Neural cell (in vitro differentiated cells): ENCODE results near the gene ASMT. TPM values are rescaled to one million over a fixed set of nuclear protein-coding genes. Genes with fewer than 3 reads are reported as not detected.

Source experiments
- H2AFZ ChIP-seq: fragments of 200-600, 300-800 bp; sonication (generic), shearing (Covaris generic); 2 replicates; pipeline ENCODE4 v1.6.0; 2014; ENCODE audit warnings: low read depth, mild to moderate bottlenecking, antibody characterized with exemption, low read length, moderate library complexity
- H3F3A ChIP-seq: fragments of 200-600 bp; shearing (Covaris generic); 2 replicates; pipeline ENCODE4 v1.6.1; 2016; ENCODE audit warnings: mild to moderate bottlenecking, moderate library complexity, mixed read lengths, antibody characterized with exemption, low read length; ENCODE audit not compliant: insufficient read depth, poor library complexity, severe bottlenecking
- H3K27ac ChIP-seq: fragments of 200-600, 300-800 bp; sonication (generic), shearing (Covaris generic); 2 replicates; pipeline ENCODE4 v1.5.1; 2014; ENCODE audit warnings: mild to moderate bottlenecking, low read length, moderate library complexity
- H3K27me3 ChIP-seq: fragments of 300-800, 200-600 bp; sonication (generic), shearing (Covaris generic); 2 replicates; pipeline ENCODE4 v1.6.0; 2014; ENCODE audit warnings: mild to moderate bottlenecking, low read depth, low read length, moderate library complexity; ENCODE audit not compliant: insufficient read depth
- H3K36me3 ChIP-seq: fragments of 300-800, 200-600 bp; sonication (generic), shearing (Covaris generic); 2 replicates; pipeline ENCODE4 v1.5.1; 2014; ENCODE audit warnings: mild to moderate bottlenecking, antibody characterized with exemption, low read length, moderate library complexity; ENCODE audit not compliant: insufficient read depth
- H3K4me2 ChIP-seq: fragments of 300-800, 200-600 bp; sonication (generic), shearing (Covaris generic); 2 replicates; pipeline ENCODE4 v1.6.0; 2014; ENCODE audit warnings: mild to moderate bottlenecking, low read length
- H3K4me3 ChIP-seq: fragments of 300-800, 200-600 bp; sonication (generic), shearing (Covaris generic); 2 replicates; pipeline ENCODE4 v1.5.1; 2014; ENCODE audit warnings: mild to moderate bottlenecking, low read length, moderate library complexity
- H3K79me2 ChIP-seq: fragments of 200-600 bp; shearing (Covaris generic); replicated peaks from 2 replicates; pipeline ENCODE4 v1.6.0; 2014; ENCODE audit warnings: mild to moderate bottlenecking, low read length, moderate library complexity; ENCODE audit not compliant: insufficient read depth
- H3K9ac ChIP-seq: fragments of 300-800, 200-600 bp; sonication (generic), shearing (Covaris generic); 2 replicates; pipeline ENCODE4 v1.6.1; 2016; ENCODE audit warnings: mild to moderate bottlenecking, low read length, mixed read lengths
- H3K9me2 ChIP-seq: fragments of 200-600 bp; shearing (Covaris generic); 2 replicates; pipeline ENCODE4 v1.6.1; 2016; ENCODE audit warnings: mild to moderate bottlenecking, low read length, mixed read lengths; ENCODE audit not compliant: insufficient read depth
- H3K9me3 ChIP-seq: fragments of 200-600, 300-800 bp; sonication (generic), shearing (Covaris generic); 2 replicates; pipeline ENCODE4 v1.6.1; 2016; ENCODE audit warnings: mild to moderate bottlenecking, mixed run types, low read length, moderate library complexity, mixed read lengths
- H4K20me1 ChIP-seq: fragments of 200-600 bp; shearing (Covaris generic); 2 replicates; pipeline ENCODE4 v1.6.1; 2016; ENCODE audit warnings: mild to moderate bottlenecking, mixed run types; ENCODE audit not compliant: insufficient read depth
- EP300 ChIP-seq: fragments of 450-650 bp; conservative IDR thresholded peaks from 2 replicates; pipeline ENCODE4 v1.6.1; 2014; ENCODE audit warnings: antibody characterized with exemption, mild to moderate bottlenecking, moderate library complexity; ENCODE audit not compliant: poor library complexity, severe bottlenecking
- EZH2 ChIP-seq: fragments of 200-600, 300-800 bp; shearing (Covaris generic), sonication (generic); IDR thresholded peaks from 2 replicates; pipeline ENCODE4 v1.6.1; 2014; ENCODE audit warnings: antibody characterized with exemption, low read length, borderline replicate concordance, mild to moderate bottlenecking; ENCODE audit not compliant: insufficient read depth, poor library complexity, severe bottlenecking
- MXI1 ChIP-seq: fragments of 450-650 bp; conservative IDR thresholded peaks from 2 replicates; pipeline ENCODE4 v1.6.1; 2014; ENCODE audit warnings: antibody characterized with exemption, mild to moderate bottlenecking; ENCODE audit not compliant: poor library complexity, severe bottlenecking
- POLR2AphosphoS5 ChIP-seq: IDR thresholded peaks from 2 replicates; pipeline ENCODE4 v1.6.1; 2012
- RAD21 ChIP-seq: fragments of 450-650 bp; conservative IDR thresholded peaks from 2 replicates; pipeline ENCODE4 v1.6.1; 2014; ENCODE audit warnings: antibody characterized with exemption, mild to moderate bottlenecking, moderate library complexity
- SMC3 ChIP-seq: fragments of 450-650 bp; conservative IDR thresholded peaks from 2 replicates; pipeline ENCODE4 v1.6.1; 2014; ENCODE audit warnings: antibody characterized with exemption, mild to moderate bottlenecking, moderate library complexity; ENCODE audit not compliant: poor library complexity
- TAF1 ChIP-seq: IDR thresholded peaks from 2 replicates; pipeline ENCODE4 v1.6.1; 2012; ENCODE audit warnings: low read depth
- polyA plus RNA-seq: library from polyadenylated mRNA; depleted of rRNA; stranded (reverse); fragments of >200 nt; gene quantifications from 2 replicates; pipeline ENCODE4 v1.2.3, GENCODE V29; 2014
- TF ChIP-seq, protein P1 (sequence below): IDR thresholded peaks from 2 replicates; pipeline ENCODE4 v1.6.1; 2012; ENCODE audit warnings: borderline replicate concordance
- TF ChIP-seq, protein P2 (sequence below): fragments of 450-650 bp; IDR thresholded peaks from 2 replicates; pipeline ENCODE4 v1.5.1; 2014; ENCODE audit warnings: antibody characterized with exemption, mild to moderate bottlenecking, moderate library complexity; ENCODE audit not compliant: poor library complexity, severe bottlenecking

The ASMT gene
- polyA plus RNA-seq, 1 donor from 2014 or later, result 1.8 TPM

DNA sequence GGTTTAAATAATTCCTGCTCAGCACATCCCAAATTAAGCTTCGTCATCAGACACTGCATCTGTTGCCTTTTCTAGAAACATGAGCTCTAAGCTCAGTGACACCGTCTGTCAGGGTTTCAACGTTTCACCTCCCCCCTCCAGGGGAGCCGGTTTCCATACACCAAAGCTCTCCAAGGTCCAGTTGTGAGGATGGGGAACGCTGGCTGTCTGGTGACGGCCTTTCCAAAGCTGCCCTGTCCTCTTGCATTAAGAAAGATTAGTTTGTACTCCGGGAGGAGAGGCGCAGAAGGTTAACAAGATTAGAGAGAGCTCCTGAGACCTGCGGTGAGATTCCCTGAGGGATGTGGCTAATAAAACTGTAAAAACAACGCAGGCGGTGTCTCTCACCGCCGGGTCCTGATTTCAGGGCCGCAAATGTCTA is 43.2 kb downstream of the ASMT start:
- H3K4me3 ChIP-seq, result peak overlapping the region; percentile 50
- H3K9ac ChIP-seq, result peak overlapping the region; percentile 72
- H3F3A ChIP-seq, result peaks cover 3% of the 10 kb centered on the region
- no peaks in the 10 kb centered on the region for H3K79me2 ChIP-seq
- H2AFZ ChIP-seq, result no peak overlapping the region
- peak overlapping the region; percentile 98 for H3K27ac ChIP-seq
- no peaks in the 10 kb centered on the region for H3K9me2 ChIP-seq
- no peaks in the 10 kb centered on the region for H3K27me3 ChIP-seq
- no peaks in the 10 kb centered on the region for H4K20me1 ChIP-seq
- H3K36me3 ChIP-seq, result no peaks in the 10 kb centered on the region
- TF ChIP-seq, protein P1, sequence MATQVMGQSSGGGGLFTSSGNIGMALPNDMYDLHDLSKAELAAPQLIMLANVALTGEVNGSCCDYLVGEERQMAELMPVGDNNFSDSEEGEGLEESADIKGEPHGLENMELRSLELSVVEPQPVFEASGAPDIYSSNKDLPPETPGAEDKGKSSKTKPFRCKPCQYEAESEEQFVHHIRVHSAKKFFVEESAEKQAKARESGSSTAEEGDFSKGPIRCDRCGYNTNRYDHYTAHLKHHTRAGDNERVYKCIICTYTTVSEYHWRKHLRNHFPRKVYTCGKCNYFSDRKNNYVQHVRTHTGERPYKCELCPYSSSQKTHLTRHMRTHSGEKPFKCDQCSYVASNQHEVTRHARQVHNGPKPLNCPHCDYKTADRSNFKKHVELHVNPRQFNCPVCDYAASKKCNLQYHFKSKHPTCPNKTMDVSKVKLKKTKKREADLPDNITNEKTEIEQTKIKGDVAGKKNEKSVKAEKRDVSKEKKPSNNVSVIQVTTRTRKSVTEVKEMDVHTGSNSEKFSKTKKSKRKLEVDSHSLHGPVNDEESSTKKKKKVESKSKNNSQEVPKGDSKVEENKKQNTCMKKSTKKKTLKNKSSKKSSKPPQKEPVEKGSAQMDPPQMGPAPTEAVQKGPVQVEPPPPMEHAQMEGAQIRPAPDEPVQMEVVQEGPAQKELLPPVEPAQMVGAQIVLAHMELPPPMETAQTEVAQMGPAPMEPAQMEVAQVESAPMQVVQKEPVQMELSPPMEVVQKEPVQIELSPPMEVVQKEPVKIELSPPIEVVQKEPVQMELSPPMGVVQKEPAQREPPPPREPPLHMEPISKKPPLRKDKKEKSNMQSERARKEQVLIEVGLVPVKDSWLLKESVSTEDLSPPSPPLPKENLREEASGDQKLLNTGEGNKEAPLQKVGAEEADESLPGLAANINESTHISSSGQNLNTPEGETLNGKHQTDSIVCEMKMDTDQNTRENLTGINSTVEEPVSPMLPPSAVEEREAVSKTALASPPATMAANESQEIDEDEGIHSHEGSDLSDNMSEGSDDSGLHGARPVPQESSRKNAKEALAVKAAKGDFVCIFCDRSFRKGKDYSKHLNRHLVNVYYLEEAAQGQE, result no peak
- TF ChIP-seq, protein P2, sequence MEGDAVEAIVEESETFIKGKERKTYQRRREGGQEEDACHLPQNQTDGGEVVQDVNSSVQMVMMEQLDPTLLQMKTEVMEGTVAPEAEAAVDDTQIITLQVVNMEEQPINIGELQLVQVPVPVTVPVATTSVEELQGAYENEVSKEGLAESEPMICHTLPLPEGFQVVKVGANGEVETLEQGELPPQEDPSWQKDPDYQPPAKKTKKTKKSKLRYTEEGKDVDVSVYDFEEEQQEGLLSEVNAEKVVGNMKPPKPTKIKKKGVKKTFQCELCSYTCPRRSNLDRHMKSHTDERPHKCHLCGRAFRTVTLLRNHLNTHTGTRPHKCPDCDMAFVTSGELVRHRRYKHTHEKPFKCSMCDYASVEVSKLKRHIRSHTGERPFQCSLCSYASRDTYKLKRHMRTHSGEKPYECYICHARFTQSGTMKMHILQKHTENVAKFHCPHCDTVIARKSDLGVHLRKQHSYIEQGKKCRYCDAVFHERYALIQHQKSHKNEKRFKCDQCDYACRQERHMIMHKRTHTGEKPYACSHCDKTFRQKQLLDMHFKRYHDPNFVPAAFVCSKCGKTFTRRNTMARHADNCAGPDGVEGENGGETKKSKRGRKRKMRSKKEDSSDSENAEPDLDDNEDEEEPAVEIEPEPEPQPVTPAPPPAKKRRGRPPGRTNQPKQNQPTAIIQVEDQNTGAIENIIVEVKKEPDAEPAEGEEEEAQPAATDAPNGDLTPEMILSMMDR, result peak; percentile 6
- peak; percentile 52 for TF ChIP-seq SMC3
- no peak overlapping the region for H3K4me2 ChIP-seq
- no peaks in the 10 kb centered on the region for H3K9me3 ChIP-seq

GRCh38 chrX:1659664-1660461 is 45.0 kb downstream of the ASMT start:
- Histone ChIP-seq H3K9me3 (no peaks in the 10 kb centered on the region), H3K27me3 (no peaks in the 10 kb centered on the region), H3K36me3 (no peaks in the 10 kb centered on the region), H3F3A (peaks cover 3% of the 10 kb centered on the region), H3K4me3 (no peak overlapping the region), H3K79me2 (no peaks in the 10 kb centered on the region), H4K20me1 (no peaks in the 10 kb centered on the region), H3K9me2 (no peaks in the 10 kb centered on the region), H3K4me2 (no peak overlapping the region), H2AFZ (no peak overlapping the region), H3K27ac (no peak overlapping the region), H3K9ac (no peak overlapping the region)
- TF ChIP-seq SMC3, result no peak
- no peak for TF ChIP-seq EZH2
- TF ChIP-seq MXI1, result no peak
- TF ChIP-seq, protein P1, result no peak
- TF ChIP-seq POLR2AphosphoS5, result no peak
- no peak for TF ChIP-seq RAD21
- TF ChIP-seq EP300, result no peak
- TF ChIP-seq TAF1, result no peak
- TF ChIP-seq, protein P2, result no peak
